ENCODE results near the gene ABI2. TPM values are rescaled to one million over a fixed set of nuclear protein-coding genes. Genes with fewer than 3 reads are reported as not detected.

Gene ABI2
- total RNA-seq, 2 donors from 2014 or later = 50.0 to 64.8 TPM

- no peaks in the 10 kb centered on the region for H3K9me3 ChIP-seq
- no peak for TF ChIP-seq POLR2A (IDR thresholded peaks at IDR 0.05)
- TF ChIP-seq, protein P1, sequence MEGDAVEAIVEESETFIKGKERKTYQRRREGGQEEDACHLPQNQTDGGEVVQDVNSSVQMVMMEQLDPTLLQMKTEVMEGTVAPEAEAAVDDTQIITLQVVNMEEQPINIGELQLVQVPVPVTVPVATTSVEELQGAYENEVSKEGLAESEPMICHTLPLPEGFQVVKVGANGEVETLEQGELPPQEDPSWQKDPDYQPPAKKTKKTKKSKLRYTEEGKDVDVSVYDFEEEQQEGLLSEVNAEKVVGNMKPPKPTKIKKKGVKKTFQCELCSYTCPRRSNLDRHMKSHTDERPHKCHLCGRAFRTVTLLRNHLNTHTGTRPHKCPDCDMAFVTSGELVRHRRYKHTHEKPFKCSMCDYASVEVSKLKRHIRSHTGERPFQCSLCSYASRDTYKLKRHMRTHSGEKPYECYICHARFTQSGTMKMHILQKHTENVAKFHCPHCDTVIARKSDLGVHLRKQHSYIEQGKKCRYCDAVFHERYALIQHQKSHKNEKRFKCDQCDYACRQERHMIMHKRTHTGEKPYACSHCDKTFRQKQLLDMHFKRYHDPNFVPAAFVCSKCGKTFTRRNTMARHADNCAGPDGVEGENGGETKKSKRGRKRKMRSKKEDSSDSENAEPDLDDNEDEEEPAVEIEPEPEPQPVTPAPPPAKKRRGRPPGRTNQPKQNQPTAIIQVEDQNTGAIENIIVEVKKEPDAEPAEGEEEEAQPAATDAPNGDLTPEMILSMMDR (IDR thresholded peaks at IDR 0.05) = no peak
- no peak for TF ChIP-seq POLR2AphosphoS5 (IDR thresholded peaks at IDR 0.05)
- H3K27ac ChIP-seq = peak overlapping the region; percentile 88 to 90
- no peaks in the 10 kb centered on the region for H3K27me3 ChIP-seq (replicated peaks; ENCODE audit: insufficient read depth)
- peak; percentile 22 for DNase-seq (ENCODE audit: low spot score)
- peak overlapping the region; percentile 97 for H3K4me3 ChIP-seq
- no peaks in the 10 kb centered on the region for H3K36me3 ChIP-seq
- no peaks in the 10 kb centered on the region for H3K4me1 ChIP-seq (replicated peaks)
- intact Hi-C loops (cut with DNase I) = no loop called here
- WGBS = under 1% methylated on average over 30 of the region's 31 CpGs
Measured at GRCh38 chr2:203328760-203329540, 756 bp downstream of the ABI2 start.

GRCh38 chr2:203330434-203330833 is 2.2 kb downstream of the ABI2 start:
- Histone ChIP-seq H3K9me3 (no peaks in the 10 kb centered on the region), H3K27ac (no peak overlapping the region), H3K27me3 (replicated peaks; ENCODE audit: insufficient read depth) (no peaks in the 10 kb centered on the region), H3K4me1 (replicated peaks) (no peaks in the 10 kb centered on the region), H3K4me3 (no peak overlapping the region), H3K36me3 (no peaks in the 10 kb centered on the region)
- no peak for DNase-seq (ENCODE audit: low spot score)
- intact Hi-C loops (cut with DNase I) = no loop called here
- TF ChIP-seq, protein P1 (IDR thresholded peaks at IDR 0.05) = no peak
- TF ChIP-seq POLR2AphosphoS5 (IDR thresholded peaks at IDR 0.05) (no peak), POLR2A (IDR thresholded peaks at IDR 0.05) (no peak)

DNA sequence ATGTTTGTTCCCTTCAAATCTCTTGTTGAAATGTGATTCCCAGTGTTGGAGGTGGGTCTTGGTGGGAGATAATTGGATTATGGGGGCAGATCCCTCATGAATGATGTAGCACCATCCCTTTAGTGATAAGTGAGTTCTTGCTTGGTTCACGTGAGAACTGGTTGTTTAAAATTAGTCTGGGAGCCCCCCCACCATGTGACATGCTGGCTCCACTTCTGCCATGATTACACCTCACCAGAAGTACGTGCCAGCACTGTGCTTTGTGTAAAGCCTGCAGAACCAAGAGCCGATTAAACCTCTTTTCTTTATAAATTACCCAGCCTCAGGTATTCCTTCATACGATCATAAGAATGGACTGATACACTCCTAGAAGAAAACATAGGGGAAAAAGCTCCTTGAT is 10.1 kb downstream of the ABI2 start:
- Histone ChIP-seq H3K9me3 (no peaks in the 10 kb centered on the region), H3K36me3 (no peaks in the 10 kb centered on the region), H3K4me3 (no peak overlapping the region), H3K27me3 (replicated peaks; ENCODE audit: insufficient read depth) (no peaks in the 10 kb centered on the region), H3K27ac (no peak overlapping the region), H3K4me1 (replicated peaks) (no peaks in the 10 kb centered on the region)
- TF ChIP-seq POLR2A (IDR thresholded peaks at IDR 0.05) (no peak), POLR2AphosphoS5 (IDR thresholded peaks at IDR 0.05) (no peak)
- TF ChIP-seq, protein P1 (IDR thresholded peaks at IDR 0.05) = no peak
- intact Hi-C loops (cut with DNase I) = no loop called here
- 75% methylated on average over 4 of the region's 4 CpGs for WGBS
- no peak for DNase-seq (ENCODE audit: low spot score)

DNA sequence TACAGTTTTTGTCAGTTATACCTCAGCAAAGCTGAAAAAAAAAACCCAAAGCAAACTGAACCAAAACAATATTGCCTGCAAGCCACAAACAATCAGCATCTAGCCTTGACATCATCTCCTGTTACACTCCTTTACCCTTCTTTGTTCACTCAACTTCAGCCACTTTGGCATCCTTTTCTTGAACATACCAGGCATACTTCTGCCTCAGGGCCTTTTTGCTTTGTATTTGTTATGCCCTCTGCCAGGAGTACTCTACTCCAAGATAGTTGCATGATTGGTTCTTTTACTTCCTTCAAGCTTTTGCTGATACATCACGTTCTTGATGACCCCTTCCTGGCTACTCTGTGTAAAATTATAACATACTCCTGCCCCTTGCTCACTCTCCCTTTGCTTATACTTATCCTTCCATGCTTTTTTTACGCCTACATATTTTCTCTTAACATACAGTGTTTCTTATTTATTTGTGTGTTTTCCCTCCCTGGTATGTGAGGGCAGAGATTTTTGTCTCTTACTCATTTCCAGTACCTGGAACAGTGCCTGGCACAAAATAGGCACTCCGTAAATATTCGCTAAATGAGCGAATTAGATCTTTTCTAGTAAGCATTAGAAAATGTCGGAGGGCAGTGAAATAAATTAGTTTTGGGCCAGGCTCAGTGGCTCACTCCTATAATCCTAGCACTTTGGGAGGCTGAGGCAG is 12.7 kb downstream of the ABI2 start:
- H3K9me3 ChIP-seq = no peaks in the 10 kb centered on the region
- intact Hi-C loops (cut with DNase I) = no loop called here
- H3K4me3 ChIP-seq = no peak overlapping the region
- H3K4me1 ChIP-seq (replicated peaks) = no peaks in the 10 kb centered on the region
- H3K27me3 ChIP-seq (replicated peaks; ENCODE audit: insufficient read depth) = no peaks in the 10 kb centered on the region
- WGBS = 81% methylated on average over 6 of the region's 6 CpGs
- TF ChIP-seq POLR2AphosphoS5 (IDR thresholded peaks at IDR 0.05) (no peak), POLR2A (IDR thresholded peaks at IDR 0.05) (no peak)
- TF ChIP-seq, protein P1 (IDR thresholded peaks at IDR 0.05) = no peak
- no peaks in the 10 kb centered on the region for H3K36me3 ChIP-seq
- H3K27ac ChIP-seq = no peak overlapping the region
- DNase-seq (ENCODE audit: low spot score) = peak; percentile 9
